SU-DHL-6 (cell line): ENCODE measurements around the gene THSD8.

ENCODE experiments used
- CTCF ChIP-seq: fragments of 200-600 bp; sonication (generic); IDR thresholded peaks from one replicate; pipeline ENCODE4 v1.5.1; 2017; ENCODE audit warnings: antibody characterized with exemption, mild to moderate bottlenecking, low read length, moderate library complexity; ENCODE audit not compliant: insufficient read depth, poor library complexity, severe bottlenecking
- EZH2phosphoT487 ChIP-seq: fragments of 200-600 bp; sonication (generic), shearing (Covaris generic); conservative IDR thresholded peaks from 2 replicates; pipeline ENCODE4 v1.6.1; 2018; ENCODE audit warnings: mild to moderate bottlenecking, antibody characterized with exemption, low read length, moderate library complexity, mixed read lengths

GRCh38 chr19:12770922-12771321 lies 30.9 kb upstream of the THSD8 start:
- no peak for TF ChIP-seq CTCF
- TF ChIP-seq EZH2phosphoT487, result no peak
